ENCODE data around the gene TLR6.

TLR6 gene

GRCh38 chr4:38861791-38862190 lies 5.2 kb upstream of the TLR6 start (continued):
- no peak for TF ChIP-seq PATZ1 (CRISPR knock-in tag; IDR thresholded peaks at IDR 0.05; ENCODE audit: borderline replicate concordance)

DNA sequence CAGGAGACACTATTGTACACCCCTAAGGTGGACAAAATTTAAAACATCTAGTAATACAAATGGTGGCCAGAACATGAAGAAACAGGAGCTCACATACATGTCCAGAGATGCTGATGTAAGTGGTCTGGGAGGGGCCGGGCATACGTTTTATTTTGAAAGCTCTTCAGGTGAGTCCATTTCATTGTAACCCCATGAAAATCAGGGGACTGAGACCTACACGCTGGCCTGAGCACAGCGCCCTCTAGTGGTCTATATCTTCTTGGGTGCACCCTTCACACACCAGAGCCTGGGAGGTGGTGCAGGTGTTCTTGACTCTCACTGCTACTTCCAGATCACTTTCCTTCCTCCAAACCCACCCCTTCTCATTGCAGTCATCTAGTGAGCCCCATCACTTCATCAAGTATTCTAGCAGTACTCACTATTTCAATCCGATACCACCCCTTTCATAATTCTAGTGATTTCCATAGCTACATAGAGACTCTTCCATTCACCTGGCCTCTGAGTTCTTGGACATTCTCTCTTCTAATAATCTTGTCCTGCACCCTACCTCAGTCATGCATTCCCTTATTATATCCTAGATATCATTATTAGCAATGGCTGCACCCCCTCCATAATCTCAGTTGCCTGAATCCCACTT lies 4.3 kb upstream of the TLR6 start:
- ATAC-seq = peak; percentile 60
- TF ChIP-seq GLIS3 (CRISPR knock-in tag; IDR thresholded peaks at IDR 0.05) (no peak), ARNTL (CRISPR knock-in tag; IDR thresholded peaks at IDR 0.05; ENCODE audit: borderline replicate concordance, low read depth) (no peak), ZC3H10 (CRISPR knock-in tag; IDR thresholded peaks at IDR 0.05) (no peak), ZNF70 (CRISPR knock-in tag; IDR thresholded peaks at IDR 0.05) (no peak), ZFP30 (CRISPR knock-in tag; IDR thresholded peaks at IDR 0.05) (no peak), OSR1 (CRISPR knock-in tag; IDR thresholded peaks at IDR 0.05) (no peak), TOX (CRISPR knock-in tag; IDR thresholded peaks at IDR 0.05; ENCODE audit: borderline replicate concordance) (no peak), RARB (CRISPR knock-in tag; IDR thresholded peaks at IDR 0.05) (no peak), CSDC2 (CRISPR knock-in tag; IDR thresholded peaks at IDR 0.05) (no peak), CSRNP3 (CRISPR knock-in tag; IDR thresholded peaks at IDR 0.05) (no peak), ISL1 (CRISPR knock-in tag; IDR thresholded peaks at IDR 0.05) (no peak), TCF4 (CRISPR knock-in tag; IDR thresholded peaks at IDR 0.05; ENCODE audit: borderline replicate concordance) (no peak)
- TF ChIP-seq, protein P1, sequence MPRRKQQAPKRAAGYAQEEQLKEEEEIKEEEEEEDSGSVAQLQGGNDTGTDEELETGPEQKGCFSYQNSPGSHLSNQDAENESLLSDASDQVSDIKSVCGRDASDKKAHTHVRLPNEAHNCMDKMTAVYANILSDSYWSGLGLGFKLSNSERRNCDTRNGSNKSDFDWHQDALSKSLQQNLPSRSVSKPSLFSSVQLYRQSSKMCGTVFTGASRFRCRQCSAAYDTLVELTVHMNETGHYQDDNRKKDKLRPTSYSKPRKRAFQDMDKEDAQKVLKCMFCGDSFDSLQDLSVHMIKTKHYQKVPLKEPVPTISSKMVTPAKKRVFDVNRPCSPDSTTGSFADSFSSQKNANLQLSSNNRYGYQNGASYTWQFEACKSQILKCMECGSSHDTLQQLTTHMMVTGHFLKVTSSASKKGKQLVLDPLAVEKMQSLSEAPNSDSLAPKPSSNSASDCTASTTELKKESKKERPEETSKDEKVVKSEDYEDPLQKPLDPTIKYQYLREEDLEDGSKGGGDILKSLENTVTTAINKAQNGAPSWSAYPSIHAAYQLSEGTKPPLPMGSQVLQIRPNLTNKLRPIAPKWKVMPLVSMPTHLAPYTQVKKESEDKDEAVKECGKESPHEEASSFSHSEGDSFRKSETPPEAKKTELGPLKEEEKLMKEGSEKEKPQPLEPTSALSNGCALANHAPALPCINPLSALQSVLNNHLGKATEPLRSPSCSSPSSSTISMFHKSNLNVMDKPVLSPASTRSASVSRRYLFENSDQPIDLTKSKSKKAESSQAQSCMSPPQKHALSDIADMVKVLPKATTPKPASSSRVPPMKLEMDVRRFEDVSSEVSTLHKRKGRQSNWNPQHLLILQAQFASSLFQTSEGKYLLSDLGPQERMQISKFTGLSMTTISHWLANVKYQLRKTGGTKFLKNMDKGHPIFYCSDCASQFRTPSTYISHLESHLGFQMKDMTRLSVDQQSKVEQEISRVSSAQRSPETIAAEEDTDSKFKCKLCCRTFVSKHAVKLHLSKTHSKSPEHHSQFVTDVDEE (CRISPR knock-in tag; IDR thresholded peaks at IDR 0.05) = no peak
- TF ChIP-seq, protein P2, sequence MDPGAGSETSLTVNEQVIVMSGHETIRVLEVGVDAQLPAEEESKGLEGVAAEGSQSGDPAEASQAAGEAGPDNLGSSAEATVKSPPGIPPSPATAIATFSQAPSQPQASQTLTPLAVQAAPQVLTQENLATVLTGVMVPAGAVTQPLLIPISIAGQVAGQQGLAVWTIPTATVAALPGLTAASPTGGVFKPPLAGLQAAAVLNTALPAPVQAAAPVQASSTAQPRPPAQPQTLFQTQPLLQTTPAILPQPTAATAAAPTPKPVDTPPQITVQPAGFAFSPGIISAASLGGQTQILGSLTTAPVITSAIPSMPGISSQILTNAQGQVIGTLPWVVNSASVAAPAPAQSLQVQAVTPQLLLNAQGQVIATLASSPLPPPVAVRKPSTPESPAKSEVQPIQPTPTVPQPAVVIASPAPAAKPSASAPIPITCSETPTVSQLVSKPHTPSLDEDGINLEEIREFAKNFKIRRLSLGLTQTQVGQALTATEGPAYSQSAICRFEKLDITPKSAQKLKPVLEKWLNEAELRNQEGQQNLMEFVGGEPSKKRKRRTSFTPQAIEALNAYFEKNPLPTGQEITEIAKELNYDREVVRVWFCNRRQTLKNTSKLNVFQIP (CRISPR knock-in tag; IDR thresholded peaks at IDR 0.05; ENCODE audit: borderline replicate concordance, low read depth) = no peak
- TF ChIP-seq, protein P3, sequence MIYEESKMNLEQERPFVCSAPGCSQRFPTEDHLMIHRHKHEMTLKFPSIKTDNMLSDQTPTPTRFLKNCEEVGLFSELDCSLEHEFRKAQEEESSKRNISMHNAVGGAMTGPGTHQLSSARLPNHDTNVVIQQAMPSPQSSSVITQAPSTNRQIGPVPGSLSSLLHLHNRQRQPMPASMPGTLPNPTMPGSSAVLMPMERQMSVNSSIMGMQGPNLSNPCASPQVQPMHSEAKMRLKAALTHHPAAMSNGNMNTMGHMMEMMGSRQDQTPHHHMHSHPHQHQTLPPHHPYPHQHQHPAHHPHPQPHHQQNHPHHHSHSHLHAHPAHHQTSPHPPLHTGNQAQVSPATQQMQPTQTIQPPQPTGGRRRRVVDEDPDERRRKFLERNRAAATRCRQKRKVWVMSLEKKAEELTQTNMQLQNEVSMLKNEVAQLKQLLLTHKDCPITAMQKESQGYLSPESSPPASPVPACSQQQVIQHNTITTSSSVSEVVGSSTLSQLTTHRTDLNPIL (CRISPR knock-in tag; IDR thresholded peaks at IDR 0.05; ENCODE audit: low read depth) = no peak

GRCh38 chr4:38859501-38859900 lies 2.9 kb upstream of the TLR6 start:
- no peak for ATAC-seq
- TF ChIP-seq ZC3H10 (CRISPR knock-in tag; IDR thresholded peaks at IDR 0.05) (no peak), RARB (CRISPR knock-in tag; IDR thresholded peaks at IDR 0.05) (no peak), OSR1 (CRISPR knock-in tag; IDR thresholded peaks at IDR 0.05) (no peak), ZNF565 (CRISPR knock-in tag; conservative IDR thresholded peaks at IDR 0.05; ENCODE audit: low read depth) (no peak), BACH2 (CRISPR knock-in tag; IDR thresholded peaks at IDR 0.05; ENCODE audit: borderline replicate concordance) (no peak), PATZ1 (CRISPR knock-in tag; IDR thresholded peaks at IDR 0.05; ENCODE audit: borderline replicate concordance) (no peak), ZNF8 (CRISPR knock-in tag; IDR thresholded peaks at IDR 0.05) (no peak), CSDC2 (CRISPR knock-in tag; IDR thresholded peaks at IDR 0.05) (no peak), ISL1 (CRISPR knock-in tag; IDR thresholded peaks at IDR 0.05) (no peak)
- TF ChIP-seq, protein P1 (CRISPR knock-in tag; IDR thresholded peaks at IDR 0.05) = no peak

All from SK-N-SH treated with all-trans-retinoic acid at 6 μM for 48 hours (cell line).